ENCODE data around the gene IFNG-AS1.

DNA sequence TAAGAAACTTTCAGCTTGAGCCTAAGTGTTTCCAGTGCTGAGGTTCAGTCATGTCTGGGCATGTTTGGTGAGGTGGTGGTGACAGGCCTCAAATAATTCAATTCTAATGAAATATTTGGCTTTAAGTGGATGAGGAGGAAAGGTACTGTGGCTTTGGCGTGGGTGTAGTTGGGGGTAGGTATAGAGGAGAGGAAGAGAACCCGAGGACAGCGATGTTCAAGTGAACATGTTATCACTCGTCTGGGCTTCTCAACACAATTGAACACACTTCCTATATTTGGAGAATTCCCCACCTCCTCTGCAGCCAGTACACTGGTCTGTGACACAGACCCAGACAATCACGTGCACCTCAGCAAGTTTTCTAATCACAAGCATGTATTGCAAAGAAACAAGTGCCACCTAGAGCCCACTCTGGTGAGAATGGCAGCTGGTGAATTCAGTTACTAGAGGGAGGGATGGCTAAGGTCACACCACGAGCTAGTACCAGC, 53.0 kb downstream of the IFNG-AS1 start:
- no peak for TF ChIP-seq POLR2A (IDR thresholded peaks at IDR 0.05)
- TF ChIP-seq, protein P1, sequence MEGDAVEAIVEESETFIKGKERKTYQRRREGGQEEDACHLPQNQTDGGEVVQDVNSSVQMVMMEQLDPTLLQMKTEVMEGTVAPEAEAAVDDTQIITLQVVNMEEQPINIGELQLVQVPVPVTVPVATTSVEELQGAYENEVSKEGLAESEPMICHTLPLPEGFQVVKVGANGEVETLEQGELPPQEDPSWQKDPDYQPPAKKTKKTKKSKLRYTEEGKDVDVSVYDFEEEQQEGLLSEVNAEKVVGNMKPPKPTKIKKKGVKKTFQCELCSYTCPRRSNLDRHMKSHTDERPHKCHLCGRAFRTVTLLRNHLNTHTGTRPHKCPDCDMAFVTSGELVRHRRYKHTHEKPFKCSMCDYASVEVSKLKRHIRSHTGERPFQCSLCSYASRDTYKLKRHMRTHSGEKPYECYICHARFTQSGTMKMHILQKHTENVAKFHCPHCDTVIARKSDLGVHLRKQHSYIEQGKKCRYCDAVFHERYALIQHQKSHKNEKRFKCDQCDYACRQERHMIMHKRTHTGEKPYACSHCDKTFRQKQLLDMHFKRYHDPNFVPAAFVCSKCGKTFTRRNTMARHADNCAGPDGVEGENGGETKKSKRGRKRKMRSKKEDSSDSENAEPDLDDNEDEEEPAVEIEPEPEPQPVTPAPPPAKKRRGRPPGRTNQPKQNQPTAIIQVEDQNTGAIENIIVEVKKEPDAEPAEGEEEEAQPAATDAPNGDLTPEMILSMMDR (IDR thresholded peaks at IDR 0.05): no peak
